Measurements from ENCODE around the gene PEX6.

GRCh38 chr6:42978839-42979522, at the start of gene PEX6:
- peak in 1 of 6 experiments; percentile 5 for TF ChIP-seq CTCF (IDR thresholded peaks at IDR 0.05)
- no peak for TF ChIP-seq EP300 (IDR thresholded peaks at IDR 0.05)
- TF ChIP-seq POLR2A (IDR thresholded peaks at IDR 0.05) = peak in 3 of 4 donors; percentile 33 to 86 (median 64)
- TF ChIP-seq POLR2AphosphoS5 (IDR thresholded peaks at IDR 0.05) = peak; percentile 73 to 94

Data from upper lobe of left lung (tissue), 4 donors.